Calu3 (cell line): ENCODE measurements around the gene PCNX4. TPM values are rescaled to one million over a fixed set of nuclear protein-coding genes. Genes with fewer than 3 reads are reported as not detected.

Experiments used
- BruUV-seq: library from RNA; stranded (reverse); fragments of 400-500 nt; replicated peaks from 2 replicates; lab custom pipeline; 2021; lab: Mats Ljungman, UMichigan
- CTCF ChIA-PET: fragments of 300-600 bp; sonication (Branson Sonifier 250); formaldehyde crosslinking; loops from one replicate; lab custom pipeline; 2022; ENCODE audit warnings: antibody characterized with exemption; lab: Charles Lee
- DNase-seq: peaks from one replicate; pipeline ENCODE4 v3.0.0; 2022
- H3K27ac Mint-ChIP-seq: one replicate; pipeline ENCODE4 v1.8.0; 2022; ENCODE audit warnings: mixed read lengths; ENCODE audit not compliant: unreplicated experiment
- H3K27me3 Mint-ChIP-seq: one replicate; pipeline ENCODE4 v1.8.0; 2022; ENCODE audit warnings: mixed read lengths; ENCODE audit not compliant: unreplicated experiment
- H3K36me3 Mint-ChIP-seq: one replicate; pipeline ENCODE4 v1.8.0; 2022; ENCODE audit warnings: mild to moderate bottlenecking, moderate library complexity, mixed read lengths; ENCODE audit not compliant: insufficient read depth, unreplicated experiment
- H3K4me1 Mint-ChIP-seq: one replicate; pipeline ENCODE4 v1.8.0; 2022; ENCODE audit warnings: mild to moderate bottlenecking, low read depth, mixed read lengths; ENCODE audit not compliant: unreplicated experiment
- H3K4me3 Mint-ChIP-seq: one replicate; pipeline ENCODE4 v1.8.0; 2022; ENCODE audit warnings: mild to moderate bottlenecking, low read depth, moderate library complexity, mixed read lengths; ENCODE audit not compliant: unreplicated experiment
- H3K9me3 Mint-ChIP-seq: one replicate; pipeline ENCODE4 v1.8.0; 2022; ENCODE audit warnings: low read depth, mixed read lengths; ENCODE audit not compliant: unreplicated experiment
- intact Hi-C: fragments of 100-400 bp; cut with micrococcal nuclease; formaldehyde crosslinking; loops from one replicate; pipeline ENCODE4 v1.10.0; 2022; ENCODE audit not compliant: unreplicated experiment
- total RNA-seq: library from RNA; stranded (reverse); gene quantifications from 2 replicates; pipeline ENCODE4 v1.2.3, GENCODE V29; 2022
- TF ChIP-seq, protein P1 (sequence below): fragments of 200-600 bp; IDR thresholded peaks from one replicate; pipeline ENCODE4 v1.8.0; 2022; ENCODE audit warnings: antibody characterized with exemption; ENCODE audit not compliant: unreplicated experiment

PCNX4 gene
- total RNA-seq, 1 experiment from 2014 or later = 40.1 TPM

DNA sequence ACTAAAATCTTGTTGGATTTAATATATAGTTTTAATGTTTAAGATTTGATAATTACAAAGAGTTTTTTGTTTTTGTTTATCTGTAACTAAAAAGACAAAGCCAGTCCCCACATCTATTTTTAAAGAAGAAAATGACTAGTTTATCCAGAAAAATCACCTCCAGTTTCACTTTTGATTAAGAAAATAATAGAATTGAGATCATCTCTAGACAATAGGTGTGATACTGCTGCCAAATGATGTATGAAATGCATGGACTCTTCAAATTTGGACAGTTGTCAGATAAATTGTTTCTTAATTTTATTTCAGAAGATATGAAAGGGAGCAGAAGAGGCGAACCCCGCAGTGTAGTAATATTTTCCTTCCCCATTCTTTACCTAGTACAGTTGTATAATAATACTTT, 20.0 kb downstream of the PCNX4 start:
- CTCF ChIA-PET = no interaction called here
- no peaks in the 10 kb centered on the region for H3K27me3 Mint-ChIP-seq
- H3K9me3 Mint-ChIP-seq = no peaks in the 10 kb centered on the region
- no peak overlapping the region for H3K27ac Mint-ChIP-seq
- TF ChIP-seq, protein P1, sequence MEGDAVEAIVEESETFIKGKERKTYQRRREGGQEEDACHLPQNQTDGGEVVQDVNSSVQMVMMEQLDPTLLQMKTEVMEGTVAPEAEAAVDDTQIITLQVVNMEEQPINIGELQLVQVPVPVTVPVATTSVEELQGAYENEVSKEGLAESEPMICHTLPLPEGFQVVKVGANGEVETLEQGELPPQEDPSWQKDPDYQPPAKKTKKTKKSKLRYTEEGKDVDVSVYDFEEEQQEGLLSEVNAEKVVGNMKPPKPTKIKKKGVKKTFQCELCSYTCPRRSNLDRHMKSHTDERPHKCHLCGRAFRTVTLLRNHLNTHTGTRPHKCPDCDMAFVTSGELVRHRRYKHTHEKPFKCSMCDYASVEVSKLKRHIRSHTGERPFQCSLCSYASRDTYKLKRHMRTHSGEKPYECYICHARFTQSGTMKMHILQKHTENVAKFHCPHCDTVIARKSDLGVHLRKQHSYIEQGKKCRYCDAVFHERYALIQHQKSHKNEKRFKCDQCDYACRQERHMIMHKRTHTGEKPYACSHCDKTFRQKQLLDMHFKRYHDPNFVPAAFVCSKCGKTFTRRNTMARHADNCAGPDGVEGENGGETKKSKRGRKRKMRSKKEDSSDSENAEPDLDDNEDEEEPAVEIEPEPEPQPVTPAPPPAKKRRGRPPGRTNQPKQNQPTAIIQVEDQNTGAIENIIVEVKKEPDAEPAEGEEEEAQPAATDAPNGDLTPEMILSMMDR = no peak
- H3K4me1 Mint-ChIP-seq = no peaks in the 10 kb centered on the region
- no TSS peak for BruUV-seq
- intact Hi-C loops = no loop called here
- H3K4me3 Mint-ChIP-seq = no peak overlapping the region
- no peak for DNase-seq
- peaks cover 5% of the 10 kb centered on the region for H3K36me3 Mint-ChIP-seq

DNA sequence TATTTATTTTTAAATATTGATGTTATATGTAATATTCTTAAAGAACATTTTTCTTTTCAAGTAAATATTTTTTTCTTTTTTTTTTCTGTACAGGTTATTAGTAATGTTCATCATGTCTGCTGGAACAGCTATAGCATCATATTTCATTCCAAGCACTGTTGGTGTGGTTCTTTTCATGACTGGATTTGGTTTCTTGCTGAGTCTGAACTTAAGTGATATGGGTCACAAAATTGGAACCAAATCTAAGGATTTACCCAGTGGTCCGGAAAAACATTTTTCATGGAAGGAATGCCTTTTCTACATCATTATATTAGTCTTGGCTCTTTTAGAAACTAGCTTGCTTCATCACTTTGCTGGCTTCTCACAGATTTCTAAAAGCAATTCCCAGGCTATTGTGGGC, 23.2 kb downstream of the PCNX4 start:
- peaks cover 5% of the 10 kb centered on the region for H3K36me3 Mint-ChIP-seq
- H3K27ac Mint-ChIP-seq = no peak overlapping the region
- intact Hi-C loops = no loop called here
- H3K4me3 Mint-ChIP-seq = no peak overlapping the region
- no peaks in the 10 kb centered on the region for H3K9me3 Mint-ChIP-seq
- BruUV-seq = no TSS peak
- CTCF ChIA-PET = no interaction called here
- H3K4me1 Mint-ChIP-seq = no peaks in the 10 kb centered on the region
- no peak for DNase-seq
- no peaks in the 10 kb centered on the region for H3K27me3 Mint-ChIP-seq
- TF ChIP-seq, protein P1 = no peak

DNA sequence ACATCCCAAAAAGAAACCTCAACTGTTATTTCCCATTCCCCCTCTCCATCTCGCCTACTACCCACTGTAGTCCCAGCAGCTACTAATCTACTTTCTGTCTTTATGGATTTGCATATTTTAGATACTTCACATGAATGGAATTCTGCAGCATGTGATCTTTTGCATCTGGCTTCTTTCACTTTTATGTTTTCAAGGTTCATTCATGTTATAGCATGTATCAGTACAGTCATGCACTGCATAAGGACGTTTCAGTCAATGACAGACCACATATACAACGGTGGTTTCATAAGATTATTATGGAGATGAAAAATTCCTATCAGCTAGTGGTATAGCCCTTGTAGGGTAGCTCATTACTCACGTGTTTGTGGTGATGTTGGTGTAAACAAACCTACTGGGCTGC, 24.5 kb downstream of the PCNX4 start:
- H3K4me1 Mint-ChIP-seq = no peaks in the 10 kb centered on the region
- H3K27me3 Mint-ChIP-seq = no peaks in the 10 kb centered on the region
- DNase-seq = no peak
- TF ChIP-seq, protein P1 = no peak
- no peak overlapping the region for H3K4me3 Mint-ChIP-seq
- CTCF ChIA-PET = no interaction called here
- H3K9me3 Mint-ChIP-seq = no peaks in the 10 kb centered on the region
- H3K27ac Mint-ChIP-seq = no peak overlapping the region
- no TSS peak for BruUV-seq
- intact Hi-C loops = no loop called here
- peaks cover 5% of the 10 kb centered on the region for H3K36me3 Mint-ChIP-seq

DNA sequence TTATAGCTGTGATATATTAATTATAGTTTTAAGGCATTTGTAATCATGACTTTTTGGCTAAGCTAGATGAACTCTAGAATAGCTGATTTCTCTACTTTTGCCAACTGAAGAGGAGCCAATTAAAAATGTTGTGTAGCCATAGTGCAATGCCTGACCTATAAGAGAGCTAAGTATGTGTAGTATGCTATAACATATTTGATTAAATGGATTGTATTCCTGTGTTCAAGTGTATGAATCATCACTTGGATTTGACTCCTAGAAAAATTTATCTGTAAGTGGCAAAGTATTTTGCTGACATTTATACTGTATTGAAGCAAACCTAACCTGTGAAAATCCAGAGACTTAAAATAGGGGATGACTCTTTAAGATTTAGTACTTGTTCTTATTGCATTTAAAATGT, 34.2 kb downstream of the PCNX4 start:
- DNase-seq = no peak
- Mint-ChIP-seq H3K27me3 (no peaks in the 10 kb centered on the region), H3K4me3 (no peak overlapping the region), H3K27ac (no peak overlapping the region), H3K4me1 (no peaks in the 10 kb centered on the region), H3K36me3 (peaks cover 20% of the 10 kb centered on the region), H3K9me3 (no peaks in the 10 kb centered on the region)
- CTCF ChIA-PET = no interaction called here
- TF ChIP-seq, protein P1 = no peak
- intact Hi-C loops = no loop called here
- no TSS peak for BruUV-seq

DNA sequence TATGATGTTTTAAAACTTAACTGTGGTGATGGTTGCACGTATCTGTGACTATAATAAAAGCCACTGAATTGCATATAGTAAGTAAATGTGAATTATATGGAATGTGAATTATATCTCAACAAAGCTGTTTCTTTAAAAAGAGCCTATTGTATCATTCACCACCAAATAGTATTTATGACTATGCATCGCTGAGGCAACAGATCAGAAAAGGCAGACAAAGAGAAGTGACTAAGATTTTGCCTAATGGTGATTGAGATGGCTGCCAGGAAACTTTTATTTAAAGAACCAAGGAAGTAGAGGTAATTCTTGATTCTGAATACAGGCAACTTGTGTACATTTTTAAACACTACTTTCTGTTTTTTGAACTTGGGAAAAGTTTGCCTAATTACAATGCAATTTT, 41.8 kb downstream of the PCNX4 start:
- no peak for DNase-seq

More for the DNA sequence above, 41.8 kb downstream of the PCNX4 start:
- TF ChIP-seq, protein P1 = no peak
- intact Hi-C loops = no loop called here
- no peaks in the 10 kb centered on the region for H3K9me3 Mint-ChIP-seq
- CTCF ChIA-PET = no interaction called here
- H3K27ac Mint-ChIP-seq = no peak overlapping the region
- no peaks in the 10 kb centered on the region for H3K27me3 Mint-ChIP-seq
- BruUV-seq = no TSS peak
- H3K36me3 Mint-ChIP-seq = no peaks in the 10 kb centered on the region
- H3K4me3 Mint-ChIP-seq = no peak overlapping the region
- H3K4me1 Mint-ChIP-seq = no peaks in the 10 kb centered on the region
